ENCODE data around the gene ZBTB21.
"Not testable (repeated sequence)": the region's sequence is repeated elsewhere in the genome, so short reads cannot be mapped to it uniquely, and the experiment has no call there.

The ZBTB21 gene

DNA sequence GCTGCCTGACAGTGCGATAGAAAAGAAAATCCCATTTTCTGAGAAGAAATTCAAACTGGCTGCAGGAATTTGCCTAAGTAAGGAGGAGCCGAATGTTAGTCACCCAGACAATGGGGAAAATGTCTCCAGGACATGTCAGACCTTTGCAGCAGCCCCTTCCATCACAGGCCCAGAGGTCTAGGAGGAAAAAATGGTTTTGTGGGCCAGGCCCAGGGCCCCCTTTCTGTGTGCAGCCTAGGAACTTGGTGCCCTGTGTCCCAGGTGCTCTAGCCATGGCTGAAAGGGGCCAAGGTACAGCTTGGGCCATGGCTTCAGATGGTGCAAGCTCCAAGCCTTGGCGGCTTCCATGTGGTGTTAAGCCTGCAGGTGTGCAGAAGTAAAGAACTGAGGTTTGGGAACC, 14.6 kb downstream of the ZBTB21 start:
- no peak for DNase-seq (ENCODE audit: insufficient read length, low spot score)
- FAIRE-seq: no peak

DNA sequence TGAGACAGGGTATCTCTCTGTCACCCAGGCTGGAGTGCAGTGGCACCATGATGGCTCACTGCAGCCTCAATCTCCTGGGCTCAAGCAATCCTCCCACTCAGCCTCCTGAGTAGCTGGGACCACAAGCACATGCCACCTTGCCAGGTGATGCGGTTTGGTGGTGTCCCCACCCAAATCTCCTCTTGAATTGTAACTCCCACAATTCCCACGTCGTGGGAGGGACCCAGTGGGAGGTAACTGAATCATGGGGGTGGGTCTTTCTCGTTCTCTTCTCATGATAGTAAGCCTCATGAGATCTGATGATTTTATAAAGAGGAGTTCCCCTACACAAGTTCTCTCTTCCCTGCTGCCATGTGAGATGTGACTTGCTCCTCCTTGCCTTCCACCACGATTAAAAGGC, 15.5 kb downstream of the ZBTB21 start:
- not testable (repeated sequence) for FAIRE-seq; DNase-seq (ENCODE audit: insufficient read length, low spot score)

DNA sequence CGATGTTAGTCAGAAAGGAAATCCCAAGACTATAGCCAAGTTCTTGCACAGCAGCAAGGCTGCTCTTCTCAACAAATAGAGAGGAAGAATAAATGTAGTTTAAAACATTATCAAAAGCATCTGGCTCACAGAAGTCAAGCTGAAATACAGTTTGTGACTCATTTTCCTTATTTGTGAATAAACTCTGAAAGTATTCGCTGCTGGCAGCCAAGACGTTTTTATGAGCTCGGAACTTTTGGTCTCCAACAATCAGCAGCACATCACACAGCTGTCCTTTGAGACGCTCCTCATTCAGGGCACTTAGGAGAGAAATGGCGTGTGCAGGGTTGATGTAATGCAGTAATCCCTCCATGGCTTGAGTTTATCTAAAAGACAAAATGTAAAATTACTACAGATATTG, 16.4 kb downstream of the ZBTB21 start:
- FAIRE-seq (no peak), DNase-seq (ENCODE audit: insufficient read length, low spot score) (no peak)

DNA sequence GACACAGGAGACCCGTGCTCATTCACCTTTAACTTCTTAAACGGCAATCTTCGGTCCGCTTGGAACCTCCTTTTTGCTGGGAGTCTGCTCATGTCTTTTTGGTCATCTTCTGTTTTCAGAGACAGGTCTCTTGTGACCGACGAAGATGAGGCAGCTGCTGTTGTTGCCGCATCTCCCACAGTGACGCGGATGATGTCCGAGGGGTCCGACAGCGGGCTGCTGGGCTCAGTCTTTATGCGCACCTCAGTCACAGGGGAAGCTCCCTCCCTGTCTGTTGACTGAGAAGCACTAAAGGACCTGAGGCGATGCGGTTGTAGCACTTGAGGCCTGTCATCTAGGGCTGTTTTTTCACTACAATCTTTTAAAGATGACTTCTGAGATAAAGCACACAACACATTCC, 17.6 kb downstream of the ZBTB21 start:
- no peak for FAIRE-seq
- no peak for DNase-seq (ENCODE audit: insufficient read length, low spot score)

DNA sequence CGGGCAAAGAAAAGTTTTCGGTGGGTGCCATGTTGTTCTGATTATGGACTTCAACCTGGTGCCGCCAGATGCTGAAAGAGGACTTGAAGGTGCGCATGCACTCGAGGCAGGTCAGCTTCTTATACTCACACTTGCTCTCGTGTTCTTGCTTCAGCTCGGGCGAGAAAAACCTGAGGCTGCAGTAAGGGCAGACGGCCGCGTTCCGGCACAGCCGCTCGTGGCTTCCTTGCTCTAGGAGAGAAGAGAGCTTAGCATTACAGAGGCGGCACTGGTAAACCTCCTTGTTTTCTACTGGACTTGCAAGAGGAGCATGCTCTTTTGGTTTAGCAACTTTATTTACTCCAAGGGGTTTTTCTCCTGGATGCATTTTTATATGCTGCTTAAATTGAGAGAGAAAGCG, 18.5 kb downstream of the ZBTB21 start:
- DNase-seq (ENCODE audit: insufficient read length, low spot score) (no peak), FAIRE-seq (no peak)

DNA sequence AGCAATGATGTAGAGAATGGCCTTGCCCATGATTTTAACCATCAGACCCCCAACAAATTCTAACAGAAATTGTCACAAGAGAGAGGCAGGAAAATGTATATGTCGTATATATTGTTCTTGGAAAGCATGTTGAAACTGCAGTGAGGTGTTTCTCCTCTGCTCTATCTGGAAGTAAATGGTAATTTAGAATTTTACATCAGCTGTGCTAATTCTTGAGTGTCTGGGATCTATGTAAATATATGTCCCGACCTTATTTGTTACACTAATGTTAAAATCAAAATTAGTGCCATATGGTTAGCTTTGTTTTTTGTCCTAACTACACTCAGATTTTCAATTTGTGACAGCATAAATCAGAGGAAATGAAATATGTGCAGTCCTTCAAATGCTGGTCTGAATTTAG, 20.5 kb downstream of the ZBTB21 start:
- DNase-seq (ENCODE audit: insufficient read length, low spot score): no peak
- no peak for FAIRE-seq

DNA sequence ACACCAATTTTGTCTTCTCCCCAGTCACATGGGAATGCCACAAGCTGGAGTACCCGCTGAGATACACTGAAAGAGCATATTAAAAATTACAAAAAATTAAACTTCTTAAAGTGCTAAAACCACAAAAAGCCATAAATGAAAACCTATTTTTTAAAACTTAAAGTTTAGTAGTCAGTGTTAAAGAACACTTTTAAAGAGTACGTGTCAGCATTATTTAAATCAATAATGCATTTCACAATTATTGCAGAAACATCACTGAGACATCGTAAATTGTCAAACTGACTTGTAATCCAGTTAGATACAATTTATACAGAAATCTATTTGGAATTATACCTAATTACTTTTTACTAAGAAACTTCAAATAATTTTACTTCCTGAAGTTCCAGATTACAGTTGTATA, 22.9 kb downstream of the ZBTB21 start:
- FAIRE-seq (no peak), DNase-seq (ENCODE audit: insufficient read length, low spot score) (no peak)

DNA sequence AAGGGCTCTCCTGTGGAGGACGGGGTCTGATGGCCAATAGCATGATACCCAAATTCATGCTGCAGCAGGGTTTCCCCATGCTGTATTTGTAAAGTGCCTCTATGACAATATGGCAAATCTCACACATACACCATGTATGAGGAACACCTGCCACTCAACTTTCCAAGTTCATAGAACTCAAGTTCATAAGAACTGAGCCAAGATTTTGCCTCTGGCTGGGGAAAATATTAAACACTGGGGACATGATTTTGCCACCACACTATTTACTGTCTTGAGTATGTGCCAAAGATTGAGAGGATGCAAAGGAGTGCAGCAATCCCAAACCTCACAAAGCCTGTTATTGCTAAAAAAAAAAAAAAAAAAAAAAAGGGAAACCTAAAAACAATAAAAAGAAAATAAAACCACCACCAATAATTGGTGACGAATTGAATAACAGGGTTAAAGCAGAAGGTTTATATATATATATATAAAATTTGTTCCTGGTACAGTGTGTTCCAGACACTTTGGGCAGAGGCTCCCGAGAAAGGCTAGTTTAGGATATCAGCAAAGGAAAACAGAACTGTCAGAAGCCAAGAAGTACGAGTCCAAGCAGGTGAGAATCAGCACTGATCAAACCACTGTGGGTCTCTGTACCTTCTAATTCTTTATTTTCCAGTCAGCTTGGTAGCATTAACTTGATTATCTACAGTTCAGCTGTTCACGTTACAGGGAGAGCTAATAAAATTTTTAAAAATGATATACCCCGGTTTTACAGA, 24.3 kb downstream of the ZBTB21 start:
- no peak for FAIRE-seq
- no peak for DNase-seq (ENCODE audit: insufficient read length, low spot score)

DNA sequence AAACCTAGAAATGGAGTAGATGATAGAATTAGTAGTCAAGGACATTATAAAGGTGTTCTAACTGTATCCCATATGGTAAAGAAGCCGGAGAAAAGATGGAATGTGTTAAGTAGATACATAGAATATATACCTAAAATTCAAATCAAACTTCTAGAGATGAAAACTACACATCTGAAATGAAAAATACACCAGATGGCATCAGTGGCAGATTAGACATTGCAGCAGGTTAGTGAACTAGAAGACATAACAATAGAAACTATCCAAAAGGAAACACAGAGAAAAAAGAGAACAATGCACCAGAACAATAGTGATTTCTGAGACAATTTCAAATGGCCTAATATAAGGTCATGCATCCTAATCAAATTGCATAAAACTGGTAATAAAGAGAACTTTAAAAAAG, 26.9 kb downstream of the ZBTB21 start:
- FAIRE-seq (no peak), DNase-seq (ENCODE audit: insufficient read length, low spot score) (no peak)

DNA sequence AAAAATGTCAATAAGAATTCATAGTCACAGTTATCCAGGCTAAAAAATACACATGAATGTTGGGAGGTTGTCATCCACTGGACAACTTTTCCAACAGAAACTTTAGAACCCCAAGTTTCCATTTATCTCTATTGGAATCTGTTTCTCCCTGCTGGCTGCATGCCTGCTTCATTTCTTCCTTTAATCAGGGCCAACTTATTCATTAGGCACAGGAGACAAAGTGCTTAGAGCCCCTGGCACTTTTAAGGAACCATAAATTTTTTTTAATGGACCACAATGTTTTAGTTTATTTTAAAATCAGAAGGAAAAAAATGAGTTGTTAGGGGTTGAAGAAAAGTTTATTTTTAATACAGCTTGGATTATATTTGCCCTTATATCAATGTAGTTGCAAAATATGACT, 29.6 kb downstream of the ZBTB21 start:
- DNase-seq (ENCODE audit: insufficient read length, low spot score) (no peak), FAIRE-seq (no peak)

DNA sequence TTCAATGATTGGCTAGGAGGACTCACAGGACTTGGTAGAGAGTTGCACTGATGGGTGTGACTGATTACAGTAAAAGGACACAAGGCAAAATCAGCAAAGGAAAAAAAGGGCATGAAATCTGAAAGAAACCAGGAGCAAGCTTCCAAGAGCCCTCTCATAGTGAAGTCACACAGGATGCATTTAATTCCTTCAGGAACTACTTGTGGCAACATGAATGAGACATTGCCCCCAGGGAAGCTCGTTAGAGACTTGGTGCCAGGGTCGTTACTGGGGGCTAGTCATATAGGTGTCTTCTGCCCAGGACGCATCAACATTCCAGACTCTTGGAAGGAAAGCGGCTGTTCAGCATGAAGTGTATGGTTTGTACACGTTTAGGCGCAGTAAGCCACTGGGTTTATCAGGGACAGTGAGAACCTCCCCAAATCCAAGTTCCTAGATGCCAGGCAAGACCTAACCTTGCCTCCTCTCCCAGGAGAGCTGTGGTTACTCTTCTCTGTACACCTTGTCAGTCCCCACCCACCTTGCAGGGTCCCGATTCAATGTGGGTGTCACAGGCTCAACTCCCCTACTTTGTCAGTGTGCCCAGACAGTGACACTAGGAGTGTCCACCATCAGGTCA, 30.3 kb downstream of the ZBTB21 start:
- FAIRE-seq: no peak

DNA sequence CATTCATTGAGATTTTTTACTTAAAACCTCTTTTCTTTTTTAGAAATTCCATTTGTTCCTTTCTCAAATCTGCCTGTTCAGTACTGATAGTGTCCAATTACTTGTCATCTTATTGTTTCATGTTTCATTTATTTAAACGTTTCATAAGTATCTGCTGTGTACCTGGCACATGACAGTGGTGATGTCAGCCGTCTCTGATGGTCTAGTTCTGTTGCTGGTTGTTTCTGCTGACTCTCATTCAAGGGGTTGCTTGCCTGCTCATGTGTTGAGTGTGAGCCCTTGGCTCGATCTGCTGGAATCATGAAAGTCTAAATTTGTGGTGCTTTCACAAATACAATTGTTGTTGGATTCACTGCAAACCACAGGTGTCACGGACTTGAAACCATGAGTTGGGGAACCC, 30.8 kb downstream of the ZBTB21 start:
- no peak for FAIRE-seq

More for the DNA sequence above, 30.3 kb downstream of the ZBTB21 start:
- DNase-seq (ENCODE audit: insufficient read length, low spot score): no peak

DNA sequence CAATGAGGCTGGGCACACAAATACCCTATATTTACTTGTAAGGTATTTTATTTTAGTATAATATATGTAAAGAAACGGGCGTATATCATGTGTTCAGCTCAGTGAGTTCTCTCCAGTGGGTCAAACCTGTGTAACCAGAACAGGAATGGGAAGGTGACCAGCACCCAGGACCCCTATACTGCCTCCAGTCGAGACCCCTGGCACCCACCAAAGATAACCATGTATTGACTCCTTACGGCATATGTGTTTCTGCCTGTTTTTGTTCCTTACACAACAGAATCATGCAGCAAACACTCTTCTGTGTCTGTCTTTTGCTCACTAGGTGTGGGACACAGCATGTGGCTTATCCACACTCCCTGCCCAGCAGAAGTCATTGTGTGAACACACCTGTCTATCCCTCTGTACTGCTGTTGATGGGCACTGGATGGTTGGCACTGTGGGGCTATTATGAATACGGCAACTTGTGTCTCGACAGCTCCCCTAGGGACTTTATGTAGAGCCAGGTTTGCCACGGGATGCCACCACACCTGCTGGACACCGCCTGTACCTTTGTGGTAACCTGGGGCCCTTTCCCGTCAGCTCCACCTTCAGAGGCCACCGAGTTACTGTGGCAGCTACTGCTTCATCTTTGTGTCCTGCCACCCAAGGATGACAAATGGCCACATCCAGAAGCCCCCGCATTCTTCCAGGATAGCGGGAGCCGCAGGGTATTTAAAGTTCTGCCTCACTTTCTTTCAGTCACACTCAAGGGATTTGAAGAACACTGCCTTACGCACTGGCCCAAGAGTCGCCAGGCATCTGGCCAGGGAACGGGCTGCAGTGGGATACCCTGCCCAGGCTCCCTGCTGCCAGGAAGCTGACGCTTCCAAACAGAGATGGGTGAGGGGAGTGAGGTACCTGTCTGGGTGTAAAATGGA, 32.9 kb downstream of the ZBTB21 start:
- DNase-seq (ENCODE audit: insufficient read length, low spot score): no peak
- no peak for FAIRE-seq

More for the DNA sequence above, 30.8 kb downstream of the ZBTB21 start:
- DNase-seq (ENCODE audit: insufficient read length, low spot score): no peak

DNA sequence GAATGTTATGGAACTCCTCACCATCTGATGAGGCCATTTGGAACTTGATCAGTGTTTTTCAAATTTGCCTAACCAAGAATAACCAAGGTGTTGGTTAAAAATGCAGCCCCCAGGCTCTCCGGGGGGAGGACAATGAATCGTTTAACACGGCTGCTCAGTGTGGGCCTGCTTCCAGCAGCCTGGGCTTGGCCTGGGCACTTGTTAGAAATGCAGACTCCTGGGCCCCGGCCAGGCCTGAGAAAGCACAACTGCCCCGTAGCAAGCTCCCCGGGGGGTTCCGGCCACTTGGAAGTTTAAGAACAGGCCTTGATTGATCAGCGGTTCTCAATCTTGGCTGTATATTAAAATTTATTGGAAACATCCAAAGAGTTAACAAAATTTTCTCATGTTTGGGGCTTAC, 33.5 kb downstream of the ZBTB21 start:
- DNase-seq (ENCODE audit: insufficient read length, low spot score) (no peak), FAIRE-seq (no peak)

DNA sequence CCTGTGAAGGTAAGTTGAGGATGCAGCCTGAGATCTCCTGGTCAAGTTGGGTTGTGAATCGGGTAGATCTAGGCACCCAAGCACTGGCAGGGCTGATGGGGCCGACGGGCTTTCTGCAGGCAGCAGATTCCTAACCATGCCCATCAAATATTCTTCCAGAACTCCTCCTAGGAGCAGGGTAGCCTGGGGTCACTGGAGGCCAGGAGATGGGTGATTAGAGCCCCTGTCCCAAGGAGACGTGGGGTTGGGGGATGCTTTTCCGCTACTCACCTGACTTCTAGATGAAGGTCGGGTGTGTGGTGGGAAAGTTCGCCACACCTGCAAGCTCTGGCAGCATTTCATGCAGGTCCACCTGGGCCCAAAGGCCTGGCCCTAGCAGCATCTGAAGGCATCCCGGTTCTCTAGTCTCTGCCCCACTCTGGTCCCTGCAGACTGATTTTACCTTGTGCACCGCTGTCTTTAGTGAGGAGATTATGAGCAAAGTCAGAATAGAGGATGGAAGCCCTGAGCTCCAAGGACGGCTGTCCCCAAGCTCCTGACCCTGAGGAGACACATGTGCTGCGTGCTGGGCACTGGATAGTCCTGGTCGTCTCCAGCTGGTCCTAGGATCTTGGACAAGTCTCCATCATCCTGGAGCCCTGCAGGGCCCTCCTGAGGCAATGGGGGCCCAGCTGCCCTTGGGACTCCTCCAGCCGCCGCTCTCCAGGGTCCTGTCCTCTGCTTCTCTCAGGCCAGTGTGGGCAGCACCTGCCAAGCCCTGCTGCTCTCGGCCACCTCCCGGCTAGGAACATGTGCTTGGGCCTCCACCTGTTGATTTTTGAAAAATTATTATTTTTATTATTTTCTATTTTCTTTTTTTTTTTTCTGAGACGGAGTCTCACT, 34.5 kb downstream of the ZBTB21 start:
- no peak for DNase-seq (ENCODE audit: insufficient read length, low spot score)

DNA sequence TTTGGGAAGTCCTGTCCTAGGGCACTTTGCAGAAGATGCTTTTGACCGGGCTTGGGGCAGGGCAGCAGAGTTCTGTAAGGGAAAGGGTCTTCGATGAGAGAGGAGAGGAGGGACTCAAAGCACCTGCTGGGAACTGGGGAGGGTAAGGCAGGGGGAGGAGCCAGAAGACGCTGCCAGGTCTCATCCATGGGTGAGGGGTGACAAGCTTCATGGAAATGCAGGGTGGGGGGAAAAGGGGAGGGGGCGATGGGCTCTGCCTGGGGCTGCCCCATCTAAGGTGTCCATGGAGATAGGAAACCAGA, 35.5 kb downstream of the ZBTB21 start:
- FAIRE-seq (no peak), DNase-seq (ENCODE audit: insufficient read length, low spot score) (no peak)

More for the DNA sequence above, 34.5 kb downstream of the ZBTB21 start:
- no peak for FAIRE-seq

DNA sequence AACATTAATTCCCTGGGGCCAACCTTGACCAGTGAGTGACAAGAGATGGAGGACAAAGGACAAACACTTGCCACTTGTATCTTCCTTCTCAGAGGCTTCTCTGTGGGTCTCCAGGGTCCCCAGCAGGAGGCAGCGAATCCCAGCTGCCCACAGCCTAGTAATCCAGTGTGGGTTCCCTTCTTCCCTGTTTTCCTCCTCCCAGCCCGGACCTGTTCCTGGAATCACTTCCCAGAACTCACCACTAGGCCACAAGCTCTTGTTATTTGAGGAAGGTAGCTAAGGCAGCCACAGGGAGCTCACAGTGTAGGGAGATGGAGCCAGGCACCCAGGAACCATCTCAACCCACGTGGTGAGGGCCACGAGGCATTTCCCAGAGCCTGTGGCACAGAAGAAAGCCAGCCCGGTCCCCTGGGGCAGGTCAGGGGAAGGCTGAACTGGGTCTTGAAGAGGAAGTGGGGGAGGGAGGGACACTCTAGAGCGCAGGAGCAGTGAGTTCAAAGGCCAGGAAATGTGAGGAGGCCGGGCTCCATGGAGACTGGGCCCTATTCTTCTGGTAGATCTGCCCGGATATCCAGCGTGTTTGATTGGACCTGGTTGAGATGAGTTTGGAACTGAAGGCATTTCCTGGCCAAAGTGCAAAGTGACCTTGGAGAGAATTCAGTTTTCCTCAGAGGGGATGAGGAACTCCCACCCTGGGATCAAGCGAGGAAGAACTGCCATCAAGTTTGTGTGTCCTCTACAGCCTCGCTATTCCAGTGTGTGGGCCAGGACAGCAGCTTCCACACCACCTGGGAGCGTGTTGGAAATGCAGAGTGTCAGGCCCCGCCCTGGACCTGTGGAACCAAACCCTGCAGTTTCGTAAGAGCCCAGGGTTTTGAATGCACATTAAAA, 36.1 kb downstream of the ZBTB21 start:
- peak; percentile 21 for FAIRE-seq
- DNase-seq (ENCODE audit: insufficient read length, low spot score): no peak

DNA sequence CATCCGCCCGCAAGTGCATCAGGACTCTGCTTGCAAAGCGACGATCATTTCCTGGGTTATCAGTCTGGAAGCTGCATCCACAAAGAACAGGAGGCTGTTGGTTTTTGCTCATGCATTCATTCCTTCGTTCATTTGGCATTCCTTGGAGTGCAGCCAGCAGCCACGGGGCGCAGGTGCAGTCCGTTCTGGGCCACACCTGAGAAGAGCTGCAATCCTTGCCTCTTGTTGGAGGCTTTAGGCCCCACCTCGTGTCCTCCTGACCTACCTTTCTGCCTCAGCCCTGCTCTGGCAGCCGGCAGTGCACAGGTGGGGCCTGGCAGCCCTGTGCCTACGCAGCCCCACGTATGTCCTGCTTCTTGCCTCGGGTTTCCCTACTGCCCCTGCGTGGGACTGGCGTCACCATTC, 36.7 kb downstream of the ZBTB21 start:
- DNase-seq (ENCODE audit: insufficient read length, low spot score): no peak
- no peak for FAIRE-seq

DNA sequence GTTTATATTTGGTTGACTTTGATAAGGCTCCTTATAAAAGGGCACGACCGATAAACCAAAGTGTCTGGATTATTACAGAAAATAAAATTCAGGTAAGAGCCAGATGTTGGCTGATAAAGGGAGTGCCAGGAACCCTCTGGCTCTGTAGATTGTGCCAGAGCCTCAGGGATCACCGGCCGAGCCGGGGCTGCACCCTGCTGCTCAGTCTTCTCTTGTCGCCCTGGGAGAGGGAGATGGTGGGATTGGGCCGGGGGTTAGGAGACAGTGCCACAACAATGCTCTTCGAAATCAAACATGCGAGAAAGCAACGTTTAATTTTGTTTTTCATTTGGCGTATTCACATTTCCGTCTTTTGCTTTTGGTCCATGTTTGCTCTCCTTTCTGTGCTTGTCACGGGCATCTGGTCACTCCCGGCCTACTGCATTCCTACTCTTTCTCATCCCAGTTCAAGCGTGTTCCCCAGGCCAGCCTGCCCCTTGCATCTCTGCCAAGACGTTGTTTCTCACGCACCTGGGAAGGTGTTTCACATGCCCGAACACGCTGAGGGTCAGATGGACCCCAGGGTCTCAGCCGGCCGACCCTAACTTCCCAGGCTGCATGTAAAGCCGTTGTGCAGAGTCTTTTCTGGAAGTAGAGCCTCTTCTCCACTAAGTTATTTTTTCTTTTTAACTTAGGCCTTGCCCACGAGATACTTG, 37.5 kb downstream of the ZBTB21 start:
- DNase-seq (ENCODE audit: insufficient read length, low spot score): no peak
- FAIRE-seq: no peak

All from GM19239 (cell line).